ENCODE results near the gene TRERF1.
A peak's percentile ranks its signal among the peaks of the same experiment; 100 is the strongest.

Gene TRERF1

DNA sequence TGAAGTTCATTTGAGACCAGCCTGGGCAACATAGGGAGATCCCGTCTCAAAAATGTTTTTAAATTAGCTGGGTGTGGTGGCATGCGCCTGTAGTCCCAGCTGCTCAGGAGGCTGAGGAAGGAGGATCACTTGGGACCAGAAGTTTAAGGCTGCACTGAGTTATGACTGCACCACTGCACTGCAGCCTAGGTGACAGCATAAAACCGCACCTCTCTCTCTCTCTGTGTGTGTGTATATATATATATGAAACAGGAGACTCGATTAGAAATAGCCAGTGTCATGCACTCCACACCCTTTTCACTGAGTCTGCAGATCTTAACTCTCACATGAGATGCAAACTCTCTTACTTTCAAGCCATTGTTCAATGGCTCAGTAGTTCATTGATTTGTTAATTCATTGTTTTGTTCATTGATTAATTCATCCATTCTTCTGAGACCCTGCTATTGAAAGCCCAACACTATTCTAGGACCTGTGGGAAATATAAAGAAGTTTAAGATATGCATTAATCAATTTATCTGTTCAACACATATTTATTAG lies 181.7 kb downstream of the TRERF1 start:
- in situ Hi-C loops (cut with MboI; ENCODE audit: low pct_unique_long_range_greater_than_20kb, low sequenced_read_pairs): no loop called here
- DNase-seq: no peak

DNA sequence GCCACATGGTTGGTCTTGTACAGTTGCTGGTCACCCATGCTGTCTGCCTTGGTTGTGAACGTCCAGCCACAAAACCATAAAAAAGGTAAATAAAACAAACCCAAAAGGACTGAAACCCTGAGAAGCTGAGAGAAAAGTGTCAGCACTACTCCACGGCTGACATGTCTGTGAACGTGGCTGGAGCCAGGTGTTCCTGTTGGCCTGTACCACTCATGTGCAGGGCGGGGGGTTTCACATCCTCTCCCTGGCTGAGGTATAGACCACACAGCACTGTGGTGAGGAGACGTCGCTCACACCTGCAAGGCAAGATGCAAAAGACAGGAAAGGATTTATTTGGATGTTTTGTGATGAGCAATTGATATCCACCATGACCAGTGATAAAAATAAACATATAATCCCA lies 182.2 kb downstream of the TRERF1 start:
- in situ Hi-C loops (cut with MboI; ENCODE audit: low pct_unique_long_range_greater_than_20kb, low sequenced_read_pairs): no loop called here
- DNase-seq: no peak

DNA sequence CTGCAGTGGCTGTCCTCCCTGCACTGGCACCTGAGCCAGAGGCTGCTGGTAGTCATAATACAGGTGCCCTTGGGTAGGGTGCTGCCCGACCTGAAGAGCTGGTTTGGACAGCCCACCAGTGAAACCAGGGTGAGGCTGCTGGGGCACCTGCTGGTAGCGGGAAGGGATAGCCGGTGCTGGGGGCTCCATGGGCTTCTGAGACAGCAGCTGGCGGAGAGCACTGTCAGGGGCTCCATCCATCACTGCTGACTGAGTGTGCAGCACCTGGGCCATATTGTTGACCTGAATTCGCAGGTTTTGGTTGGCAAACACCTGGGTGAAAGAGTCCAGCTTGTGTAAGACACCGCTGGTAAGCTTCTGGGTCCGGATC lies 182.9 kb downstream of the TRERF1 start:
- in situ Hi-C loops (cut with MboI; ENCODE audit: low pct_unique_long_range_greater_than_20kb, low sequenced_read_pairs): no loop called here
- DNase-seq: no peak

DNA sequence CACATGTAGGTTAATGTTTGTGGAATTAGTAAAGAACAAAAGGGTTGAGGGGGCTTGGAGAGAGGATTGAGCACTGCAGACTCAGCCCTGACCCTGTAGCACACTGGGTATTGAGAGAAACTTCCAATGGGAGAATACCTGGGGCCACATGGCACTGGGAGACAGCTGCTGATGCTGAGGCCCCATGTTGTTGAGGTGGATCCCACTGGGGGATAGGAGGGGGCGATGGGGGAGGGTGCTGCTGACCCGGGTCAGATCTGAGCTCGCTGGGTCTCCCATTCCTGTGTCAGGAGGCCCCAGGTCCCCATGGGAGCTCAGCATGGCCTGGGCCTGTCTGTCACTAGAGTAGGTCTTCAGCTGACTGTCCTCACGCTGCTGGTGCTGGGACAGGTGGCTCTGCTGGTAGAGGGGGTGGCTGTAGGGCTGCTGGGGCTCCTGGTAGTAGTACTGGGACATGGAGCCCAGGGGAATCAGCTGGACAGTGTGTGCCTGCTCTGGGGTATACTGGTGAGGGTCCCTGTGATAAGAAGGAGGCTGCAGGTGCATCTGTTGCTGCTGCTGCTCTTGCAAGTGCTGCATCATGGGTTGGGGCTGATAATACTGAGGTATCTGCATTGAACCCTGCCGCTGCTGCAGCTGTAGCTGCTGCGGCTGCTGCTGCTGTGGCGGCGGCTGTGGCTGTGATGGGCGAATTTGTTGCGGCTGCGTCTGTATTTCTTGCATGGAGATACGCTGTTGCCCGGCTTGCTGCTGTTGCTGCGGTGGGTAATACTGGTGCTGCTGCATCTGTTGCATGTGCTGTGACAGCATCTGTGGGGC lies 183.5 kb downstream of the TRERF1 start:
- in situ Hi-C loops (cut with MboI; ENCODE audit: low pct_unique_long_range_greater_than_20kb, low sequenced_read_pairs): no loop called here
- no peak for DNase-seq

DNA sequence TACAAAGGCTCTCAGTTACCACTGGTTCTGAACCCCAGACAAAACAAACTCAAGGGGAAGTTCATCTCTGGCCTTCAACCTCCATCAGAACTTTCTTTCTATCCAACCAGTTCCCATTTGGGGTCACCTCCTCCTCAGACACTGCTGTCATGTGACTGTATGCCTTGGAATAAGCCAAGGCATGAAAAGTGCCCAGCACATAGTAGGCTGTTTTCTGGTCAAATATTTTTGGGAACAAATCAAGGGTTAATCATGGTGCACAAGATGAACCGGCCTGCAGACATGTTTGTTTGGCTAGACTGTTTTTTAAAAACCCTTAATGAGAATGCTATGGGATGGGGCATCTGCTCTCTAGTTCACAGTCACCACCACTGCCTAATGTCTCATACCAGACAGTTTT lies 185.2 kb downstream of the TRERF1 start:
- no peak for DNase-seq
- in situ Hi-C loops (cut with MboI; ENCODE audit: low pct_unique_long_range_greater_than_20kb, low sequenced_read_pairs): no loop called here

DNA sequence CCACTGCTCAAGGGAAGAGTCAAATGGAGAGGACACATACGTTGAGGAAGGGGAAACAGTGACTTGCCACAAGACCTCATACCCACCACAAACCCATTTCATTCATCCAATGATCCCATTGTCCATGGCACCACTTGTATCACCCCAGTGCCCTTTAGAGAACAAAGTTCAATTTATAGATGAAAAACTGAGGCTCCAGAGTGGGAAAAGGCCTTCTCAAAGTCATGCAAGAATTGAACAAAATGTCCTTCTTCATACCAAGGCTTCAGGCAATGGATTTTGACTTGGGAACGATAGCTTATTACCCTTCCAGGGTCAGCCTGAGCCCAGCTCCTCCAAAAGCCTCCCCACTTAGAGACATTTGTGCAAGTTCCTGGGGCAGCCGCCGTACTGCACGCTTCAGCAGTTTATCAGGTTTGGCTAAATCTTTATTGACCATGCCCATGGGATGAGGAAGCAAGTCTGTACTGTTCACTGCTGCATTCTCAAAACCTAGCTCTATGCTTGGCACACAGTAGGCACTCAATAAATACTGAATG lies 186.8 kb downstream of the TRERF1 start:
- in situ Hi-C loops (cut with MboI; ENCODE audit: low pct_unique_long_range_greater_than_20kb, low sequenced_read_pairs): no loop called here
- DNase-seq: no peak

DNA sequence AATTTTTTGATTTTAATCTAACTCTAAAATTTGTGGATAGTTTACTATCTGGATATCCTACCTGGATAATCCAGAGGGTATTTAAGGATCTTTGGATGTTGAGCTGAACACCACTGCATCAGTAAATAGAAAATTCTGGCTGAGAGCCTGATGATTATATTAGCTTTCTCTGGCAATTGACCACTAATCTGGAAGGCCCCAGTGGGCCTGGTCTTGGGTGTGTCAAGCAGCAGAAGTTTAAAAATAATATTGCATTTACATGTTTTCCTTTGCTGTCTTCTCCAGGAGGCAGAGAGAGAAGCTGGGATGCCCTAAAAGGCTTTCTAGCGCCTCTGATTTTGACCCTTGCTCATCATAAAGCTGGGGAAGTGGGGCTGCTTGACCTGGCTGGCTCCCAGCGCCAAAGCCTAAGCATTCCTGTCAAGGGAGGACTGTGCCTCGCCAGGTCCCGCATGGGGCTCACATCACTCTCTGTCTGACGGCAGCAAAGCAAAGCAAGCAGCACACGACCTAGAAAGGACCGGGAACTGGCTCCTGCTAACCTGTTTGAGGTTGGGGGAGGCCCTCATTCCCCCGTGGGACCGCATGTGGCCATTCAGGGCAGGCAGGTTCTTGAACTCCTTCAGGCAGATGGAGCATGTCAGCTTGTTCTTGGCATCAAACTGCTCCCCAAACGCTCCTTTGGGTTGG lies 187.4 kb downstream of the TRERF1 start:
- DNase-seq: no peak
- in situ Hi-C loops (cut with MboI; ENCODE audit: low pct_unique_long_range_greater_than_20kb, low sequenced_read_pairs): no loop called here

DNA sequence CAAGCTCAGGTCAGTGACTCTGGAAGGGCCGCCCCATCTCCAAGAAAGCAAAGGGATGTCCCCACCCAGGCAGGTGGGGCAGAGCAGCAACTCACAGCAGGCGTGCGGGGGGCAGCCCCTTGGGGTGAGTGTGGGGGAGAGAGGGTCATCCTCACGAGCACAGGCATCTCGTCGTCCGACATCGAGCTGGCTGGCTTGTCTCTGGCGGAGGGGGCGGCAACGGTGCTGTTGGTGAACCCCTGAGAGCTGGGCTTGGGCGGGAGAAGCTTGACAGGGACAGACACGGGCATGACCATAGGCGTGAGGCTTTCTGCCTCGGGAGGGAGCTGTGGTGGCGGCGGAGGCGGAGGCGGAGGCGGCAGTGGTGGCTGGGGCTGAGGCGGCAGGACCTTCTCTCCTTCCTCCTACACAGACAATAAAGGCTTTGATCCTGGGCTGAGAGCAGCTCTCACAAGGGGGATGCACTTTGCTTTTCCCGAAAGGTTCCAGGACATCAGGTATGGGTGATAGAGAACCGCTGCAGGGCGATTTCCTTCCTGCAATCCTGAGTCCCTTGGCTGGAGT lies 188.5 kb downstream of the TRERF1 start:
- no peak for DNase-seq
- in situ Hi-C loops (cut with MboI; ENCODE audit: low pct_unique_long_range_greater_than_20kb, low sequenced_read_pairs): no loop called here

DNA sequence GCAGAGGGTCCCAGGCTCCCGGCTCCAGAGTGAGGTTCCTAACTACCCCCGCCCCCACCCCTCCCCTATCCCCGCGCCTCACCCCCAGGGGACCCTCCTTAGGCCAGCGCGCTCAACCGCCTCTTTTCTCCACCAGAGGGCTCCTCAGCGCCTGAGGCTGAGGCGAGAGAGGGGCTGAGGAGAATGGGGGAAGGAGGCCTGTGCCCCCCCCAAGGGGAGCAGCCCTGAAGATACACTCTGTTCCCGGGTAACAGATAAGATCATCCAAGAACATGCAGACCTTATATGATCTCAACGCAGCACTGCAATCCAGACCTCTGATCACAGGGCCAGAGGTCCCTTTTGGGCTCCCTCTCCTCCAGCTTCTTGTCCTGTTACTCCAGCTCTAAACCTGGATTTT lies 190.8 kb downstream of the TRERF1 start:
- in situ Hi-C loops (cut with MboI; ENCODE audit: low pct_unique_long_range_greater_than_20kb, low sequenced_read_pairs): no loop called here
- peak; percentile 21 for DNase-seq

DNA sequence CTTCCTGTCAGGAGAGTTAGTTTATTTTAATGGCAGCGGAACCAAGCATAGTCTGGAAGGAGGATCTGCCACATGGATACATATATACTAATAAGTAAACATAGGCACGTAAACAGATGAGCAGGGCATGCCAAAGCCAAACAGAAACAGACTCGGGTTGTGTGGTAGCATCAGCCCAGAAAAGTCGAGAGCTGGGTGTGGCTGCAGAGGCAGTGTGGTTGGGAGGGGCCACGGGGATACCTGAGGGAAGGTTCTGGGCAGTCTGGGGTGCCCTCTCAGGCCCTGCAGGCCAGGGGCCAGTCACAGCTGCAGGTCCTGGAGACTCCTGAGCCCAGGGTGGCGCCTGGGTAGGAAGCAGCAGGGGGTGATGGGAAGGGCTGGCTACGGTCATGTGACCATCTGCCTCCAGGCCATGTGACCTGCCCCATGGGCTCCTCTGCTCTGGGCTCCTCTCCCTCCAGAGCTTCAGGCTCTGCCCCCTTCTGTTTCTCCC lies 191.3 kb downstream of the TRERF1 start:
- no peak for DNase-seq
- in situ Hi-C loops (cut with MboI; ENCODE audit: low pct_unique_long_range_greater_than_20kb, low sequenced_read_pairs): no loop called here

DNA sequence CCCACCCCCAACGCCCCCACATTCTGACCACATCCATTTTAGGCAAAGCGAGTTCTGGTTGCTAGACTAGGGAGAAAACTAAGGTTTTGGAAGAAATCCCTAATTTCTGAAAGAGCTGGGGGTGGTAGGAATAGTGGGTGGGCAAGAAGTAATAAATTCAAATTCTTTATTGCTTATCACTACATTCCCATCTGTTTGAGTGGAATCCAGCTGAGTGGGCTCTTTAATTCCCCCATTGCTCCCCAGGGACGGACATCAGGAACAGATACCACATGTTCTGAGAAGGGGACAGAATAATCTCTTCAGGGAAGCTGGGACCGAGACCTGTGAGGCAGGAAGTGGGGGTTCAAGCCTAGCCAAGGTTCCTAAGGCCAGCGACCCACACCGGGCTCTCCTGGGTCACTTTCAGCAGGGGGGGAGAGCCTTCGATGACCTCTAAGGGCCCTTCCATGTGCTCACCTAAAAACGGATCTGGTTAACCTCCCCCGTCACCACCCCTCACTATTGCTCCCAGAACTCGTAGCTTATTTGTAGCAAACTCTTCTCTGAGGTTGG lies 191.8 kb downstream of the TRERF1 start:
- DNase-seq: no peak
- in situ Hi-C loops (cut with MboI; ENCODE audit: low pct_unique_long_range_greater_than_20kb, low sequenced_read_pairs): no loop called here

DNA sequence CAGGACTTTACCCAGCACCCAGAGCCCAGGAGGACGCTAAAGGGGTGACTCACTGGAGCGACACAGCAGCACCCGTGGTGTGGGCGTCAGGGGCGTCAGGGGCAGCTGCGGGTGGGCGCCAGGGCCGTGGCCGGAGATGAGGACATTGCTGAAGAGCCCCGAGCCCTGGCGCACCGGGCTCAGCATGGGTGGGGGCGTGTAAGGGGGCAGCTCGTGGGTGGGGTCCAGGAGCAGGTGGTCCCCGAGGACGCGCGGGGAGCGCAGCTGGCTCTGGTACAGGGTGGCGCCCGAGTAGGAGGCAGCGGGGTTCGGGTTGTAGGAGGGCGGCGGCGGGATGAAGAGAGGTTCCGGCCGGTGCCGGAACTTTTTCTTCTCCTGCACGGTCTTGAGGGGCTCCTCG lies 192.4 kb downstream of the TRERF1 start:
- in situ Hi-C loops (cut with MboI; ENCODE audit: low pct_unique_long_range_greater_than_20kb, low sequenced_read_pairs): no loop called here
- DNase-seq: no peak

DNA sequence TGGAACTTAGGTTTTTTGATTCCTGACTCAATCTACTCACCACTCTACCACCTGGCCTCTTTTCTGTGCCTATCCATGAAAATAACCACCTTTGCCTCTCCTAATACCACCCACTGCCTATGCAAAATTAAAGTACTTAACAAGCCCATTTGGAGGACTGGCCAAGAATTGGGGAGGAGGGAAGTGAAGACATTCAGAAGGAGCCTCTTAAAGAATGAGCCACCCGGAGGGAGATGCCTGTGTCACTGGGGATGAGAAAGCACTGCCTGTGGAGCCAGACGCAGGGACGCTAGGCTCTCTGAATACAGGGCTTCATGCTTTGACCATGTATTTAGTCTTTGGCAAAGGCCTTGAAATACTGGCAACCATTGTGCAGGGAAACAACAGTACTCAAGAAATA lies 194.1 kb downstream of the TRERF1 start:
- no peak for DNase-seq
- in situ Hi-C loops (cut with MboI; ENCODE audit: low pct_unique_long_range_greater_than_20kb, low sequenced_read_pairs): no loop called here

DNA sequence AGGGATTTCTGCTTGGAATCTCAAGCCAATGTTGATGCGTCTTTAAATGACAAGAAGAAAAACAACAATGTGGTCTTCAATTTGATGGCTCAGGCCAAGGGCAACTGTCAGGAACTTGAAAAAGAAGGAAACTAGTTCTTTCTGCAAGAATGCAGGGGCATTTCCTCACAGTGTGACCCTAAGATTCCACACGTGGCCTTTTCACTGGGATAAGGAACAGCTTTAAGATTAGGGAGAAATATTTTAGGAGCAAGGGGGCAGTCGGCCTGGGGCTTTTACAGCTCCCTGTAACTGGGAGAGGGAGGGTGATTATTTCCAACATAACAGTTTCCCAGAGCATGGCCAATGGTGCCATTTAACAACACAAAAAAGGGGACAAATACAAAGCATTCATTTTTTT lies 194.7 kb downstream of the TRERF1 start:
- in situ Hi-C loops (cut with MboI; ENCODE audit: low pct_unique_long_range_greater_than_20kb, low sequenced_read_pairs): no loop called here

DNA sequence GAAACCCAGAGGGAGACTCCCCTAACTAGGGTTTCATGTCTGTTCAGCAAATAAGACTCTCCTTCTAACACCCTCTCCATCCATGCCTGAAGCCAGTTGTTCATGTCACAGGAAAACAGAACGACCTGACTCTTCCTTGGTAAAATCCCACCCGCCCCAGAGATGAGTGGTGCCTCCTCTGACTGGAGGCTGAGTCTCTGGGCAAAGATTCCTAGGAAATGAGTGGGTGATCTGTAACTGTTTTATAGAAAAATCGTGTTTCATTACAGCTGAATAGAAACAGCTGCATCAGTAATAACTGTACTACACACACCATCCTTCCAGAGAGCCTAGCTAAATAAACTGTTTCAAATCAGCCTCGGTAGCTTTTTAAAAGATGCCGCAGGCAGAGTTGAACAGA lies 196.7 kb downstream of the TRERF1 start:
- DNase-seq: no peak
- in situ Hi-C loops (cut with MboI; ENCODE audit: low pct_unique_long_range_greater_than_20kb, low sequenced_read_pairs): no loop called here

More for the DNA sequence above, 194.7 kb downstream of the TRERF1 start:
- no peak for DNase-seq

DNA sequence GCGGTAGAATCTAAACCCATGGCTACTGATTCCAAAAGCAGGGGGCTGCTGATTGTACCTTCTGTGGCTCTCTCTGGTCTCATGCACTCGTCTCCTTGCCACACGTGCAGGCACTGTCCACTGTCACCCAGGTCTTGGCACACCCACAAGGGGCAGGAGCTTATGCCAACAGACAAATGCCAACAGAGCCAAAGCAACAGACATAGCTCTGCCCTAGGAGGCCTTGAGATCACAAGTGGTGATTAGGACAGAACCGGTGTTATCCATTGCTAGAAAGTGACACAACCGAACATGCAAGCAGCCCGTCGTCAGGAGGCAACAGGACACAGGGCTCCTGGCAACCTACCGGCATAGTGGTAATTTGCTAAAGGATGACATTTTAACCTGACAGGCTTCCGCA lies 197.2 kb downstream of the TRERF1 start:
- in situ Hi-C loops (cut with MboI; ENCODE audit: low pct_unique_long_range_greater_than_20kb, low sequenced_read_pairs): no loop called here
- no peak for DNase-seq

DNA sequence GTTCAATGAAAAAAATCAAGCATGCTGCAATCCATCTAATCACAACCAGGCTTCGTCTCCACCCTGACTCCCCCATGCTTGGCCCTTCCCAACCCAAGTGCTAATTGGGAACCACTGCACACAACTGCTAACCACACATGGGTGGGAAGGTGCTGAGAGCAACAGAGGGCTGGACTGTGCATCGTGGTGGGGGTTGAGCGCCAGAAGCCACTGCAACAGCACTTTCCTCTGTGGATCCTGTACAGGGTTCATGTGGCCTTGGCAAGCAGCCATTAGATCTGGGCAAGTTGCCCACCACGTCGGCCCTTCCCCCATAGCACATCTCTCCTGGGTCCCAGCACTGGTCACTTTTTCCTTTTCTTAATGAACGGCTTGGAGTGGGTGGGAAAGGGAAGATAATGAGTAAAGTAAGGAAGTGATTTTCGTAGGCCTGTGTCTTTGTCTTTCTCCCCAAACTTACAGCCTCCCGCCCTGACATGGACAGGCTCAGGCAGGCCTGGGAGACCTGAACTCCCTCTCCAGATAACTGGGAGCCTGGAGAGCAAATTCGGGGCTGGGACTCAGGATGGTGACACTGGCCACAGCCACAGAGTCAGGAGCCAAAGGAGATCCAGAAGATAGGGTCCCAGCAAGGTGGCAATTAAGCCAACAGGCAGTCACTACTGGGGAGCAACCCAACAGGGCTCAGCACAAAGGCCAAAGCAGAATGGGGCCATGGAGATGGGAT lies 199.7 kb downstream of the TRERF1 start:
- DNase-seq: peak; percentile 35
- in situ Hi-C loops (cut with MboI; ENCODE audit: low pct_unique_long_range_greater_than_20kb, low sequenced_read_pairs): no loop called here

DNA sequence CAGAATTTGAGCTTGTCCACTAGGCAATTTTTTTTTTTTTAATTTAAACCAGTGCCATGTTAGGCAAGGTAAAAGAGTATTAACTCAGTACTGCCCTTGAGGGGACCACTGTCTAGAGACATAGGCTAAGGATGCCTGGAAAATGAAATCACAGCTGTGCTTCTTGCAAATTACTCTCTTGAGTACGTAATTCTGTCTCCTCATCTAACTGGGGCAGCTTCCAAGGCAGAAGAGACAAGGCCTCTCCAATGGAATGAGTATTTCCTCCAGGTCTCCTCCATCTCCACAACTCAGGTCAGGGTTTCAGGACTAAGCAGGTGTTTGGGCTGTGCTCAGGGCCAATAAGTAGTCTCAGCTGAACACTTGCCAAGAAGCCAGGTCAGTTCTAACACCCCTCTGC lies 200.2 kb downstream of the TRERF1 start:
- no peak for DNase-seq
- in situ Hi-C loops (cut with MboI; ENCODE audit: low pct_unique_long_range_greater_than_20kb, low sequenced_read_pairs): no loop called here
